ENCODE measurements around the gene COPB1.
A peak's percentile ranks its signal among the peaks of the same experiment; 100 is the strongest.

The COPB1 gene

GRCh38 chr11:14499560-14500180, at the start of gene COPB1:
TSS of gene COPB1 (minus strand) at chr11:14499811. CDS start at chr11:14498928, 883 bp downstream.
- Histone ChIP-seq H3K4me1 (ENCODE audit: control insufficient read depth, insufficient read depth, low read length) (no peaks in the 10 kb centered on the region), H3K27me3 (ENCODE audit: control insufficient read depth, insufficient read depth, low read length) (no peaks in the 10 kb centered on the region), H3K36me3 (ENCODE audit: control insufficient read depth, insufficient read depth, low read length) (peaks cover 4% of the 10 kb centered on the region), H3K9ac (ENCODE audit: low read depth, low read length) (peak within 1 kb of the TSS; percentile 86), H3K9me3 (ENCODE audit: control insufficient read depth, insufficient read depth, low read length) (no peaks in the 10 kb centered on the region), H3K4me3 (ENCODE audit: low read depth, low read length) (peak within 1 kb of the TSS; percentile 91)

GRCh38 chr11:14547440-14547839, 47.8 kb upstream of the COPB1 start:
- Histone ChIP-seq H3K9me3 (ENCODE audit: control insufficient read depth, insufficient read depth, low read length) (no peaks in the 10 kb centered on the region), H3K27me3 (ENCODE audit: control insufficient read depth, insufficient read depth, low read length) (no peaks in the 10 kb centered on the region), H3K4me1 (ENCODE audit: control insufficient read depth, insufficient read depth, low read length) (no peaks in the 10 kb centered on the region), H3K36me3 (ENCODE audit: control insufficient read depth, insufficient read depth, low read length) (no peaks in the 10 kb centered on the region), H3K4me3 (ENCODE audit: low read depth, low read length) (no peak overlapping the region), H3K9ac (ENCODE audit: low read depth, low read length) (no peak overlapping the region)

GRCh38 chr11:14546672-14547071, 47.1 kb upstream of the COPB1 start:
- Histone ChIP-seq H3K9ac (ENCODE audit: low read depth, low read length) (no peak overlapping the region), H3K36me3 (ENCODE audit: control insufficient read depth, insufficient read depth, low read length) (no peaks in the 10 kb centered on the region), H3K4me3 (ENCODE audit: low read depth, low read length) (no peak overlapping the region), H3K4me1 (ENCODE audit: control insufficient read depth, insufficient read depth, low read length) (peaks cover under 1% of the 10 kb centered on the region), H3K9me3 (ENCODE audit: control insufficient read depth, insufficient read depth, low read length) (no peaks in the 10 kb centered on the region), H3K27me3 (ENCODE audit: control insufficient read depth, insufficient read depth, low read length) (no peaks in the 10 kb centered on the region)

GRCh38 chr11:14544611-14545010, 45.0 kb upstream of the COPB1 start:
- H3K36me3 ChIP-seq (ENCODE audit: control insufficient read depth, insufficient read depth, low read length): no peaks in the 10 kb centered on the region
- H3K9me3 ChIP-seq (ENCODE audit: control insufficient read depth, insufficient read depth, low read length): no peaks in the 10 kb centered on the region
- no peaks in the 10 kb centered on the region for H3K27me3 ChIP-seq (ENCODE audit: control insufficient read depth, insufficient read depth, low read length)
- H3K9ac ChIP-seq (ENCODE audit: low read depth, low read length): no peak overlapping the region
- peaks cover 10% of the 10 kb centered on the region for H3K4me1 ChIP-seq (ENCODE audit: control insufficient read depth, insufficient read depth, low read length)
- H3K4me3 ChIP-seq (ENCODE audit: low read depth, low read length): no peak overlapping the region

- H3K9me3 ChIP-seq (ENCODE audit: control insufficient read depth, insufficient read depth, low read length): no peaks in the 10 kb centered on the region
- H3K4me1 ChIP-seq (ENCODE audit: control insufficient read depth, insufficient read depth, low read length): peaks cover 10% of the 10 kb centered on the region
- no peaks in the 10 kb centered on the region for H3K36me3 ChIP-seq (ENCODE audit: control insufficient read depth, insufficient read depth, low read length)
- no peak overlapping the region for H3K4me3 ChIP-seq (ENCODE audit: low read depth, low read length)
- no peaks in the 10 kb centered on the region for H3K27me3 ChIP-seq (ENCODE audit: control insufficient read depth, insufficient read depth, low read length)
- H3K9ac ChIP-seq (ENCODE audit: low read depth, low read length): no peak overlapping the region
Measured at GRCh38 chr11:14543260-14543659, 43.6 kb upstream of the COPB1 start.

- Histone ChIP-seq H3K36me3 (ENCODE audit: control insufficient read depth, insufficient read depth, low read length) (no peaks in the 10 kb centered on the region), H3K27me3 (ENCODE audit: control insufficient read depth, insufficient read depth, low read length) (no peaks in the 10 kb centered on the region), H3K9ac (ENCODE audit: low read depth, low read length) (no peak overlapping the region), H3K4me1 (ENCODE audit: control insufficient read depth, insufficient read depth, low read length) (peaks cover 10% of the 10 kb centered on the region), H3K9me3 (ENCODE audit: control insufficient read depth, insufficient read depth, low read length) (no peaks in the 10 kb centered on the region), H3K4me3 (ENCODE audit: low read depth, low read length) (no peak overlapping the region)
Measured at GRCh38 chr11:14542324-14542723, 42.7 kb upstream of the COPB1 start.

GRCh38 chr11:14541192-14541947, 41.8 kb upstream of the COPB1 start:
- no peak overlapping the region for H3K9ac ChIP-seq (ENCODE audit: low read depth, low read length)
- peaks cover 10% of the 10 kb centered on the region for H3K4me1 ChIP-seq (ENCODE audit: control insufficient read depth, insufficient read depth, low read length)
- no peak overlapping the region for H3K4me3 ChIP-seq (ENCODE audit: low read depth, low read length)
- no peaks in the 10 kb centered on the region for H3K9me3 ChIP-seq (ENCODE audit: control insufficient read depth, insufficient read depth, low read length)
- no peaks in the 10 kb centered on the region for H3K36me3 ChIP-seq (ENCODE audit: control insufficient read depth, insufficient read depth, low read length)
- no peaks in the 10 kb centered on the region for H3K27me3 ChIP-seq (ENCODE audit: control insufficient read depth, insufficient read depth, low read length)

GRCh38 chr11:14539982-14540421, 40.4 kb upstream of the COPB1 start:
- Histone ChIP-seq H3K9me3 (ENCODE audit: control insufficient read depth, insufficient read depth, low read length) (no peaks in the 10 kb centered on the region), H3K4me3 (ENCODE audit: low read depth, low read length) (no peak overlapping the region), H3K9ac (ENCODE audit: low read depth, low read length) (no peak overlapping the region), H3K36me3 (ENCODE audit: control insufficient read depth, insufficient read depth, low read length) (no peaks in the 10 kb centered on the region), H3K27me3 (ENCODE audit: control insufficient read depth, insufficient read depth, low read length) (no peaks in the 10 kb centered on the region), H3K4me1 (ENCODE audit: control insufficient read depth, insufficient read depth, low read length) (peaks cover 10% of the 10 kb centered on the region)

GRCh38 chr11:14538926-14539554, 39.4 kb upstream of the COPB1 start:
- no peaks in the 10 kb centered on the region for H3K9me3 ChIP-seq (ENCODE audit: control insufficient read depth, insufficient read depth, low read length)
- peaks cover 10% of the 10 kb centered on the region for H3K4me1 ChIP-seq (ENCODE audit: control insufficient read depth, insufficient read depth, low read length)
- H3K9ac ChIP-seq (ENCODE audit: low read depth, low read length): no peak overlapping the region
- H3K36me3 ChIP-seq (ENCODE audit: control insufficient read depth, insufficient read depth, low read length): no peaks in the 10 kb centered on the region
- H3K4me3 ChIP-seq (ENCODE audit: low read depth, low read length): no peak overlapping the region
- H3K27me3 ChIP-seq (ENCODE audit: control insufficient read depth, insufficient read depth, low read length): no peaks in the 10 kb centered on the region

- no peak overlapping the region for H3K4me3 ChIP-seq (ENCODE audit: low read depth, low read length)
- peaks cover 10% of the 10 kb centered on the region for H3K4me1 ChIP-seq (ENCODE audit: control insufficient read depth, insufficient read depth, low read length)
- no peaks in the 10 kb centered on the region for H3K27me3 ChIP-seq (ENCODE audit: control insufficient read depth, insufficient read depth, low read length)
Measured at GRCh38 chr11:14538271-14538925, 38.8 kb upstream of the COPB1 start.

GRCh38 chr11:14537134-14537599, 37.6 kb upstream of the COPB1 start:
- H3K27me3 ChIP-seq (ENCODE audit: control insufficient read depth, insufficient read depth, low read length): no peaks in the 10 kb centered on the region
- no peaks in the 10 kb centered on the region for H3K36me3 ChIP-seq (ENCODE audit: control insufficient read depth, insufficient read depth, low read length)
- H3K9ac ChIP-seq (ENCODE audit: low read depth, low read length): no peak overlapping the region
- H3K4me1 ChIP-seq (ENCODE audit: control insufficient read depth, insufficient read depth, low read length): peaks cover 10% of the 10 kb centered on the region
- no peaks in the 10 kb centered on the region for H3K9me3 ChIP-seq (ENCODE audit: control insufficient read depth, insufficient read depth, low read length)
- H3K4me3 ChIP-seq (ENCODE audit: low read depth, low read length): no peak overlapping the region

More at GRCh38 chr11:14538271-14538925, 38.8 kb upstream of the COPB1 start:
- no peaks in the 10 kb centered on the region for H3K9me3 ChIP-seq (ENCODE audit: control insufficient read depth, insufficient read depth, low read length)
- no peaks in the 10 kb centered on the region for H3K36me3 ChIP-seq (ENCODE audit: control insufficient read depth, insufficient read depth, low read length)
- H3K9ac ChIP-seq (ENCODE audit: low read depth, low read length): no peak overlapping the region
